ENCODE data around the gene PRRC2C.

DNA sequence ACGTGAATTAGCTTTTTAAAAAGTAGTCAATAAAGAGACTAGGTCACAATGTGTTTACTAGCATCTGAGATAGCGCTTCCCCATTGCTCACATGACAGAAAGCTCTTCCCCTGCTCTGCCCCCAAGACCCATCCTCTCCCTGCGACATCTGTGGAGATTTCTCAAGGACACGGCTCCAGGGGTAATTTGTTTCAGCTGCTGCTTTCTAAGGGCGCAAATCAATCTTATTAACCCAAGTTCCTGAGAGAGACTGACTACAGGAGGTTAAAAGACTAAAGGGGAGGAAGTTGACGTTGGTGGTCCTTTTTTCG, 136.8 kb downstream of the PRRC2C start, which contains the start of gene MYOCOS:
- TF ChIP-seq EZH2 (IDR thresholded peaks at IDR 0.05) = no peak
- TF ChIP-seq POLR2AphosphoS5 (IDR thresholded peaks at IDR 0.05; ENCODE audit: borderline replicate concordance, low read depth, low read length) = no peak
